GM18517 (cell line): ENCODE measurements around the gene FIBP.

Experiments used
- ATAC-seq: cut with Tn5 transposase; IDR thresholded peaks from one replicate; pipeline ENCODE4 v1.9.1; 2021; ENCODE audit warnings: mild to moderate bottlenecking, moderate library complexity; ENCODE audit not compliant: unreplicated experiment

The FIBP gene

GRCh38 chr11:65891219-65892136, 3.2 kb upstream of the FIBP start:
- ATAC-seq: no peak

GRCh38 chr11:65890324-65891218, 2.3 kb upstream of the FIBP start, which contains the start of gene CCDC85B:
CCDC85B (plus strand) TSS chr11:65890673; CDS start chr11:65890784, 111 bp downstream.
- peak; percentile 52 for ATAC-seq

- no peak for ATAC-seq
Observed at GRCh38 chr11:65887723-65888162, 528 bp downstream of the FIBP start.

GRCh38 chr11:65886826-65887722, 1.2 kb downstream of the FIBP start:
- no peak for ATAC-seq

- no peak for ATAC-seq
Observed at GRCh38 chr11:65885808-65886536, 2.3 kb downstream of the FIBP start.

- ATAC-seq: no peak
Observed at GRCh38 chr11:65885231-65885630, 3.0 kb downstream of the FIBP start.

GRCh38 chr11:65884716-65885092, 3.6 kb downstream of the FIBP start:
- no peak for ATAC-seq

- ATAC-seq: no peak
Observed at GRCh38 chr11:65883786-65884715, 4.2 kb downstream of the FIBP start.

- ATAC-seq: no peak
Observed at GRCh38 chr11:65883058-65883761, 5.1 kb downstream of the FIBP start.

- no peak for ATAC-seq
Observed at GRCh38 chr11:65882120-65883057, 5.9 kb downstream of the FIBP start.

GRCh38 chr11:65880844-65881421, 7.3 kb downstream of the FIBP start:
- no peak for ATAC-seq

GRCh38 chr11:65880027-65880426, 8.2 kb downstream of the FIBP start:
- no peak for ATAC-seq

GRCh38 chr11:65879617-65880016, 8.7 kb downstream of the FIBP start, which contains the start of gene CTSW:
CTSW (plus strand) TSS chr11:65879837; CDS start chr11:65879855, 18 bp downstream.
- no peak for ATAC-seq

- ATAC-seq: peak; percentile 77
Observed at GRCh38 chr11:65873318-65874156, 14.7 kb downstream of the FIBP start.

GRCh38 chr11:65872586-65873317, 15.5 kb downstream of the FIBP start, which contains the start of gene EFEMP2:
EFEMP2 (minus strand) TSS chr11:65872800; CDS start chr11:65872354, 446 bp downstream.
- ATAC-seq: no peak
